Measurements from ENCODE around the gene TSPAN10. TPM values are rescaled to one million over a fixed set of nuclear protein-coding genes. Genes with fewer than 3 reads are reported as not detected.

The TSPAN10 gene
- total and polyA plus RNA-seq, 9 of the 15 experiments (the other 6 are each of a cell fraction or from before 2014, with no cell fraction given) = 0.05 to 0.31 (median 0.13) TPM; not detected in 1

- peak; percentile 27; the same call in 1 of the 2 replicates for TF ChIP-seq HIVEP1 (CRISPR knock-in tag; IDR thresholded peaks at IDR 0.05)
- TF ChIP-seq RBM17 (IDR thresholded peaks at IDR 0.05; ENCODE audit: borderline replicate concordance, low read depth, low read length) = no peak
- TF ChIP-seq PHTF2 (CRISPR knock-in tag; IDR thresholded peaks at IDR 0.05) = no peak
- no peak for TF ChIP-seq TCFL5 (CRISPR knock-in tag; conservative IDR thresholded peaks at IDR 0.05)
- peak; percentile 7; the same call in 1 of the 2 replicates for TF ChIP-seq AFF4 (CRISPR knock-in tag; IDR thresholded peaks at IDR 0.05)
- TF ChIP-seq BRD9 (IDR thresholded peaks at IDR 0.05; ENCODE audit: low read depth, partially characterized antibody) = no peak
- no peak for TF ChIP-seq DDX20 (tag; IDR thresholded peaks at IDR 0.05; ENCODE audit: low read depth)
- TF ChIP-seq SRSF3 (IDR thresholded peaks at IDR 0.05; ENCODE audit: insufficient read depth, low read length) = no peak
- TF ChIP-seq BRD4 (IDR thresholded peaks at IDR 0.05) = 0 out of 2 replicates have a peak, but pooled peaks have one; percentile 35
- 0 out of 2 replicates have a peak, but pooled peaks have one; percentile 52 for TF ChIP-seq ILF3 (IDR thresholded peaks at IDR 0.05; ENCODE audit: borderline replicate concordance)
- TF ChIP-seq GABPA (tag; conservative IDR thresholded peaks at IDR 0.05; ENCODE audit: low read depth) = peak; percentile 94
- TF ChIP-seq GATAD2B (IDR thresholded peaks at IDR 0.05; ENCODE audit: borderline replicate concordance) = peak; percentile 97; the same call in 1 of the 2 replicates
- TF ChIP-seq DMBX1 (CRISPR knock-in tag; IDR thresholded peaks at IDR 0.05; ENCODE audit: borderline replicate concordance) = 0 out of 2 replicates have a peak, but pooled peaks have one; percentile 23
- TF ChIP-seq ZBTB26 (CRISPR knock-in tag; IDR thresholded peaks at IDR 0.05) = 0 out of 2 replicates have a peak, but pooled peaks have one; percentile 71
- peak; percentile 99 for TF ChIP-seq EGR1 (conservative IDR thresholded peaks at IDR 0.05)
- peak; percentile 95 for TF ChIP-seq SIN3B (IDR thresholded peaks at IDR 0.05; ENCODE audit: low read depth)
- no peak for TF ChIP-seq CHAMP1 (IDR thresholded peaks at IDR 0.05)
Observed at GRCh38 chr17:81636505-81637288, at the start of gene TSPAN10, which contains the start of gene NPLOC4 (continued).
